MM.1S (cell line): ENCODE measurements around the gene AAMDC.
"Not testable (repeated sequence)": the region's sequence is repeated elsewhere in the genome, so short reads cannot be mapped to it uniquely, and the experiment has no call there.

Experiments used
- CTCF ChIP-seq: fragments of 300-600 bp; sonication (generic); IDR thresholded peaks from 2 replicates; pipeline ENCODE4 v1.5.1; 2016; ENCODE audit warnings: antibody characterized with exemption, low read length, mixed read lengths
- EZH2 ChIP-seq: fragments of 300-600 bp; sonication (generic); optimal IDR thresholded peaks from 2 replicates; pipeline ENCODE3; 2017; ENCODE audit warnings: low read depth, mild to moderate bottlenecking, antibody characterized with exemption, low read length, mixed read lengths

- not testable (repeated sequence) for TF ChIP-seq CTCF, EZH2
Measured at GRCh38 chr11:77891703-77892102, 70.8 kb downstream of the AAMDC start.
